ENCODE measurements around the gene PAK1IP1.

PAK1IP1 gene

DNA sequence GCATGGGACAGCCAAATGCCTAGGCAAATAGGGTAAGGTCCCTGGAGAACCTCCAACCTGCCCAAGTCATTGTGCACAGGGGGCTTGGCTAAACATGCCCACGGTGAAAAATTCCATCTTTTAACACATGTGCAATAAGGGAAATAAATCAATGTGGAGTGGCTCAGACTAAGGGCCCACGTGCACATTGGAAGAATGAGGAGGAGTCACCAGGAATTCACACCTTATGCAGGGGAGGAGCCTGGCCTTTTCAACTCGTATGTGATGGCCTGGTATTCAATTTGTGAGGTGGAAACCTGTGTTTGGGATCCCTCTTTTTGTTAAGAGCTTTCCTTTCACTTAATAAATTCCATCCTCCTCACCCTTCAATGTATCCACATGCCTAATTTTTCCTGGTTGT is 13.0 kb upstream of the PAK1IP1 start:
- no peaks in the 10 kb centered on the region for H3K27me3 ChIP-seq (ENCODE audit: insufficient read depth, low read depth, severe bottlenecking)
- H3K27ac ChIP-seq = no peak overlapping the region
- no peaks in the 10 kb centered on the region; the same call in 1 of the 2 replicates for H3K36me3 ChIP-seq
- H3K4me3 ChIP-seq (ENCODE audit: low read depth, low read length) = no peak overlapping the region
- no peak for DNase-seq
- TF ChIP-seq, protein P1, sequence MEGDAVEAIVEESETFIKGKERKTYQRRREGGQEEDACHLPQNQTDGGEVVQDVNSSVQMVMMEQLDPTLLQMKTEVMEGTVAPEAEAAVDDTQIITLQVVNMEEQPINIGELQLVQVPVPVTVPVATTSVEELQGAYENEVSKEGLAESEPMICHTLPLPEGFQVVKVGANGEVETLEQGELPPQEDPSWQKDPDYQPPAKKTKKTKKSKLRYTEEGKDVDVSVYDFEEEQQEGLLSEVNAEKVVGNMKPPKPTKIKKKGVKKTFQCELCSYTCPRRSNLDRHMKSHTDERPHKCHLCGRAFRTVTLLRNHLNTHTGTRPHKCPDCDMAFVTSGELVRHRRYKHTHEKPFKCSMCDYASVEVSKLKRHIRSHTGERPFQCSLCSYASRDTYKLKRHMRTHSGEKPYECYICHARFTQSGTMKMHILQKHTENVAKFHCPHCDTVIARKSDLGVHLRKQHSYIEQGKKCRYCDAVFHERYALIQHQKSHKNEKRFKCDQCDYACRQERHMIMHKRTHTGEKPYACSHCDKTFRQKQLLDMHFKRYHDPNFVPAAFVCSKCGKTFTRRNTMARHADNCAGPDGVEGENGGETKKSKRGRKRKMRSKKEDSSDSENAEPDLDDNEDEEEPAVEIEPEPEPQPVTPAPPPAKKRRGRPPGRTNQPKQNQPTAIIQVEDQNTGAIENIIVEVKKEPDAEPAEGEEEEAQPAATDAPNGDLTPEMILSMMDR (IDR thresholded peaks at IDR 0.05; ENCODE audit: low read depth, low read length) = no peak
- H3K9me3 ChIP-seq (ENCODE audit: severe bottlenecking) = no peaks in the 10 kb centered on the region

DNA sequence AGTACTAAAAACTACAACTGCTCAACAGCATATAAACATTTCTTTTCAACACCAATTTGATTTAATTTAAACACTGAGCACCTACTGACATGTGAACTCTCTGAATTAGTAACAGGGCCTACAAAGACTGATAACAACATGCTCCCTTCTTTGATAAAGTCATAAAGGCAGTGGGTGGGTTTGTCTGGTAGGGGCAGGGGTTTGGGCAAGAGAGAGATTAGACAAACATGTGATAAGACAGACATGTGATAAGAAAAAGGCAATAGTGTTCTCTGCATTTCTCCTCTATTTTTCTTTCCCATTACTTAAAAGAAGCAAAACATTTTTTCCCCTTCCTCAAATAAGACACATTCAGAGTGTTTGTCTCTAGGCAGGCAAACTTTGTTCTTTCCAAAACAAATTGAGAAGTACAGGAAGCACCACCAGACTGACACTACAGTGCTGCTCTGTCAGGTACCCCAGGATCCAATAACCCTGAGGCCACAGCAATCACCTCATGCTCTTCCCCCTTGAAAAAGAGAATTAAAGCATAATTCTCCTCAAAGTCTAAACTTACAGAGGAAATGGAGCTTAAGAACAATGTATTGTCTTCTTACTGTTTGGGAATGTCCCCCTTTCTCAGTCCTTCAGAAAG is 12.3 kb upstream of the PAK1IP1 start:
- TF ChIP-seq, protein P1 (IDR thresholded peaks at IDR 0.05; ENCODE audit: low read depth, low read length) = no peak
- H3K36me3 ChIP-seq = no peaks in the 10 kb centered on the region; the same call in 1 of the 2 replicates
- H3K4me3 ChIP-seq (ENCODE audit: low read depth, low read length) = no peak overlapping the region
- no peaks in the 10 kb centered on the region for H3K9me3 ChIP-seq (ENCODE audit: severe bottlenecking)
- H3K27me3 ChIP-seq (ENCODE audit: insufficient read depth, low read depth, severe bottlenecking) = no peaks in the 10 kb centered on the region
- H3K27ac ChIP-seq = no peak overlapping the region
- no peak for DNase-seq

DNA sequence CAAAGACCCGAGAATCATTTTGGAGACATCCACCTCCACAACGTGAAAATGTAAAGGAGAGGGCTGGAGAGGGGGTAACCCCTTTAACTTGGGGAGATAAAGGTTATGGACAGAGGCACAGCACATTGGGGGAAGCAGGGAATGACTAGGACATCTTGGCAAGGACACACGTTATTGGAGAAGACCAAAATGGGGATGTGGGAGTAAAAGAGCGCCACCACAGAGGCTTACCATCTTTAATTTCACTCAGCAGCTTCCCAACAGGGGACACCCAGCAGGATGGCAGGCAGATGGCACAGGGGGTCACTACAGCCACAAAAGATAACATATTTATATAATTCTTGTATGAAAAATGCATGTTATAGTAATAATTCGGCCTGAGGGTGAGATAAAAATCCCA is 10.2 kb upstream of the PAK1IP1 start:
- Histone ChIP-seq H3K4me3 (ENCODE audit: low read depth, low read length) (no peak overlapping the region), H3K27me3 (ENCODE audit: insufficient read depth, low read depth, severe bottlenecking) (no peaks in the 10 kb centered on the region), H3K36me3 (no peaks in the 10 kb centered on the region; the same call in 1 of the 2 replicates), H3K9me3 (ENCODE audit: severe bottlenecking) (no peaks in the 10 kb centered on the region), H3K27ac (no peak overlapping the region)
- DNase-seq = no peak
- TF ChIP-seq, protein P1 (IDR thresholded peaks at IDR 0.05; ENCODE audit: low read depth, low read length) = no peak

DNA sequence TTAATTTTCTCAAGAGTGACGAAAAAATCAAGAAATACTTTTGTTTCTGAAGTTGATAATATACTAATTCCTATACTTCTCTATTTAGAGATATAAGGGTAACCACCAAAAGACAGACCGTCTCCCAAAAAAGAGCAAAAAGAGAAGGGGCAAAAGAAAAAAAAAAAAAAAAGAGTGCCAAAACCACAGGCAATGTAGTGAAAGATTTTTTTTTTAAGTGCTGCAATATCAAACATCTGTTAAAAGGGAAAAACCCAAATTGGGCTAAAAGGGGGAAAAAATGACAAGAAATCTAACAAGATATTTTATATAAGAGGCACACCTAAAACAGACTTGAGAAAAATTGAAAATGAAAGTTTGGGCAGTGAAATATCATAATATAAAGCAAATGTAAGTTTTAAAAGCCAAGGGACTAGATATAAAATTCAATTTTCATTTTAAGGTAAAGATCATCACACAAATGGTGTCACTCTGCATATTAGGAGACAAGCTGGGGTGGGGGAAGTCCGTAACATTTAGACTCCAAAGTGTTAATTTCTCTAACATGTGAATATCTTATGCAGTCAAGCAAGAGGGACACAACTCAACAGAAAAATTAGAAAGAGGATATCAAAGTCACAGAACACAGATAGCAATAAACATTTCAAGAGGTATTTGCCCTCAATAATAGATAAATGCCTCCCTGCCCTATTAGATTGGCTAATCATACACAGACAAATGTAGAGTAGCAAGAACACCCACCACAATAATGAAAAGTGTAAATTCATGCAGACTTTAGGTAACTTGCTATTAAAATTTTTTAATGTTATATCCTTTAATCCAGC is 9.5 kb upstream of the PAK1IP1 start:
- Histone ChIP-seq H3K27ac (no peak overlapping the region), H3K36me3 (no peaks in the 10 kb centered on the region; the same call in 1 of the 2 replicates), H3K4me3 (ENCODE audit: low read depth, low read length) (no peak overlapping the region), H3K27me3 (ENCODE audit: insufficient read depth, low read depth, severe bottlenecking) (no peaks in the 10 kb centered on the region), H3K9me3 (ENCODE audit: severe bottlenecking) (no peaks in the 10 kb centered on the region)
- TF ChIP-seq, protein P1 (IDR thresholded peaks at IDR 0.05; ENCODE audit: low read depth, low read length) = no peak
- DNase-seq = no peak

DNA sequence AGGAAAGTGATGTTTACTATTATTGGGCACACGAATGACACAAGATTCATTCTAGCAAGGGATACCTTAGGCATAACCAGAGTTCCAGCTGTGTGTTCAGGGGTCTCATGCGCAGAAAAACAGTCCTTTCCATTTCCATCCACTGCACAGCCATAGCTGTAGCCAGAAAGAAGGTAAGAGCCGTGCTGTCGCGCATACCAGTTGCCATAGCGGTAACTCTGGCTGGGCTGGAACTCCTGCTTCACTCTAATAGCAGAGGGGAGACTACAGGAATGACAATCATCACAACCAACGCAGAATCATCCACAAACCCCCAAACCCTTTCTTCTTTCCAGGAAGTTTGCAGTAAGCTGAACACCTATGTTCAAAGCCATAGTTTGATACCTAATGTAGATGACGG is 7.9 kb upstream of the PAK1IP1 start:
- Histone ChIP-seq H3K27me3 (ENCODE audit: insufficient read depth, low read depth, severe bottlenecking) (no peaks in the 10 kb centered on the region), H3K27ac (no peak overlapping the region), H3K36me3 (no peaks in the 10 kb centered on the region; the same call in 1 of the 2 replicates), H3K4me3 (ENCODE audit: low read depth, low read length) (no peak overlapping the region), H3K9me3 (ENCODE audit: severe bottlenecking) (no peaks in the 10 kb centered on the region)
- DNase-seq = no peak
- TF ChIP-seq, protein P1 (IDR thresholded peaks at IDR 0.05; ENCODE audit: low read depth, low read length) = no peak

All from WERI-Rb-1 (cell line).